ENCODE measurements around the gene CBLB.

DNA sequence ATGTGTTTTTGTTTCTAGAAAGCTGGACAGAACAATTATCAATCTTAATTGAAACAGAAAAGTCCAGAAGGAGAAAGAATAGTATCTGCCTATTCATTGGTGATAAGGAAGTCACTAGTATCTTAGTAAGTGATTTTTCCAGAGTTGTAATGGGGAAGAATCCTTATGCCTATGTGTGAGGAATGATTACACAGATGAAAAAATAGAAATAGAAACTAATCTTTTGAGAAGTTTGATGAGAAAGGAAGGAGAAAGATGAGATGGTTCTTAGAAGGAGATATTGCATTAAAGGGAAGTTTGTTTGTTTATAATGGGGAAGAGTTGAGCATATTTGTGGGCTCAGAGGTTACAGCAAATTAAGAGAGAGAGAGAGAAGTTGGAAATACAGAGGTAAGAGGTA lies 42.7 kb upstream of the CBLB start:
- no peak for TF ChIP-seq POLR2A (IDR thresholded peaks at IDR 0.05)
- TF ChIP-seq, protein P1, sequence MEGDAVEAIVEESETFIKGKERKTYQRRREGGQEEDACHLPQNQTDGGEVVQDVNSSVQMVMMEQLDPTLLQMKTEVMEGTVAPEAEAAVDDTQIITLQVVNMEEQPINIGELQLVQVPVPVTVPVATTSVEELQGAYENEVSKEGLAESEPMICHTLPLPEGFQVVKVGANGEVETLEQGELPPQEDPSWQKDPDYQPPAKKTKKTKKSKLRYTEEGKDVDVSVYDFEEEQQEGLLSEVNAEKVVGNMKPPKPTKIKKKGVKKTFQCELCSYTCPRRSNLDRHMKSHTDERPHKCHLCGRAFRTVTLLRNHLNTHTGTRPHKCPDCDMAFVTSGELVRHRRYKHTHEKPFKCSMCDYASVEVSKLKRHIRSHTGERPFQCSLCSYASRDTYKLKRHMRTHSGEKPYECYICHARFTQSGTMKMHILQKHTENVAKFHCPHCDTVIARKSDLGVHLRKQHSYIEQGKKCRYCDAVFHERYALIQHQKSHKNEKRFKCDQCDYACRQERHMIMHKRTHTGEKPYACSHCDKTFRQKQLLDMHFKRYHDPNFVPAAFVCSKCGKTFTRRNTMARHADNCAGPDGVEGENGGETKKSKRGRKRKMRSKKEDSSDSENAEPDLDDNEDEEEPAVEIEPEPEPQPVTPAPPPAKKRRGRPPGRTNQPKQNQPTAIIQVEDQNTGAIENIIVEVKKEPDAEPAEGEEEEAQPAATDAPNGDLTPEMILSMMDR (IDR thresholded peaks at IDR 0.05): no peak

Data from right lobe of liver (tissue), 4 donors.